HFFc6 (cell line): ENCODE measurements around the gene PLEKHA3. TPM values are rescaled to one million over a fixed set of nuclear protein-coding genes. Genes with fewer than 3 reads are reported as not detected.

Source experiments
- DNase-seq: peaks from one replicate; pipeline ENCODE4 v3.0.0-alpha.2; 2018
- H3K27ac Mint-ChIP-seq: 2 replicates; pipeline ENCODE4 v1.8.0; 2020; ENCODE audit warnings: mild to moderate bottlenecking, mixed read lengths
- H3K27me3 Mint-ChIP-seq: 2 replicates; pipeline ENCODE4 v1.8.0; 2021; ENCODE audit warnings: mild to moderate bottlenecking, moderate library complexity, mixed read lengths; ENCODE audit not compliant: insufficient read depth
- H3K36me3 Mint-ChIP-seq: 2 replicates; pipeline ENCODE4 v1.8.0; 2021; ENCODE audit warnings: low read depth, mixed read lengths
- H3K4me1 Mint-ChIP-seq: 2 replicates; pipeline ENCODE4 v1.8.0; 2020; ENCODE audit warnings: low read depth, mixed read lengths
- H3K4me3 Mint-ChIP-seq: 2 replicates; pipeline ENCODE4 v1.8.0; 2020; ENCODE audit warnings: mild to moderate bottlenecking, moderate library complexity, mixed read lengths
- H3K9me3 Mint-ChIP-seq: 2 replicates; pipeline ENCODE4 v1.8.0; 2020; ENCODE audit warnings: mild to moderate bottlenecking, mixed read lengths
- CTCF ChIP-seq: fragments of 200-600 bp; sonication (generic); IDR thresholded peaks from 2 replicates; pipeline ENCODE4 v1.5.0; 2021; ENCODE audit warnings: antibody characterized with exemption, mild to moderate bottlenecking
- long read RNA-seq: library from polyadenylated mRNA; unstranded; transcript quantifications from one replicate; pipeline ENCODE4 v2.0.0, GENCODE V29; 2019
- total RNA-seq, 6 experiments: library from RNA; stranded (reverse); fragmentation: NEBNext Ultra II Directional; extraction: Animal tissue kit (Norgen Biotek cat#: 25700); gene quantifications; 2 replicates in 1 of 6; 3 replicates in 5 of 6; pipeline ENCODE4 v1.2.3, GENCODE V29; 2021

Gene PLEKHA3
- 10 to 100 TPM; 31.4 to 36.6 (median 33.3) TPM for total RNA-seq
- long read RNA-seq, full-length matches to known transcripts: 3 of 13 reads
- long read RNA-seq, partial matches to known transcripts: 4 of 13 reads
- long read RNA-seq, other reads (novel, unspliced or antisense): 6 of 13 reads

- H3K27ac Mint-ChIP-seq: peak within 1 kb of the TSS; percentile 99
- DNase-seq: peak; percentile 93
- peaks cover 67% of the 10 kb centered on the region for H3K4me1 Mint-ChIP-seq
- TF ChIP-seq CTCF: no peak
- H3K27me3 Mint-ChIP-seq: peaks cover 1% of the 10 kb centered on the region; the same call in 1 of the 2 replicates
- peaks cover 13% of the 10 kb centered on the region for H3K36me3 Mint-ChIP-seq
- H3K4me3 Mint-ChIP-seq: peak within 1 kb of the TSS; percentile 97
- H3K9me3 Mint-ChIP-seq: no peaks in the 10 kb centered on the region
Observed at GRCh38 chr2:178480227-178481181, at the start of gene PLEKHA3. Gene PLEKHA3 (plus strand): TSS chr2:178480457. CDS start chr2:178480870, 413 bp downstream.

DNA sequence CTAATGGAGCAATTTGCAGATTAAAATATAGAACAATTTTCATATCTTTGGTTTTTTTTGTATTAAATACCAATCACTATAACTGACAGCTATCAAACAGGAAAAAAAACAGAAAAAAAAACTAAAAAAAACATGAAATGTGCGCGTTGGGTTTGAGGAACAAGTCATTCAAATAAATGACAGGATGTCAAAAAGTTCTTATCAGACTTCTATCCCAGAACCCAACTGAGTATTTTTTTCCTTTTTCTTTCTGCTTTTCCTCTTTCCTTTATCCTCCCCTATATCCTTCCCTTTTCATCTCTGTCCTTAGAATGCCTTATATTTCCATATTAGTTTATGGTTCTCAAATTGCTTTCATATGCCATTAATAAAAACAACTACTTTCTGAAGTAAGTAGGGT, 43.6 kb upstream of the PLEKHA3 start:
- no peak overlapping the region for H3K4me3 Mint-ChIP-seq

DNA sequence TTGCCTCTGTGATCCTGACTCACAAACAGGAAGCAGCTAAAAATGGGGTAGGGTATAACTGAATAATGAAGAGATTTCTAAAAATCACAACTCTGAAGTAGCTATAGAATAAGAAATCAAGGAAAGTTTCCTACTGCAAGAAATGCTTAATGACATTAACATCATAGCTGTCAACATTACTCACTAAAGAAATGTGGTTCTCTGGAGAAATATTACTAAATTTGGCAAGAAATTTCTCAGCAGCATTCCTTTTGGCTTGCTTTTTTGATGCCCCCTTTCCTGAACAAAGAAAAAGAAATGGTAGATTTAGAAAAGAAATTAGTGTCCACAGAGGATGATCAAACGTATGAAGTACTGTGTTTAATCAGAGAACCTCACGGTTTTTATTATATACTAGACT, 38.8 kb upstream of the PLEKHA3 start:
- Mint-ChIP-seq H3K36me3 (peaks cover 30% of the 10 kb centered on the region), H3K27me3 (no peaks in the 10 kb centered on the region), H3K4me1 (no peaks in the 10 kb centered on the region), H3K27ac (no peak overlapping the region), H3K9me3 (no peaks in the 10 kb centered on the region), H3K4me3 (no peak overlapping the region)
- no peak for DNase-seq
- no peak for TF ChIP-seq CTCF

More for the DNA sequence above, 43.6 kb upstream of the PLEKHA3 start:
- no peak for DNase-seq
- no peaks in the 10 kb centered on the region for H3K4me1 Mint-ChIP-seq
- H3K36me3 Mint-ChIP-seq: peaks cover 30% of the 10 kb centered on the region
- no peaks in the 10 kb centered on the region for H3K27me3 Mint-ChIP-seq
- H3K27ac Mint-ChIP-seq: no peak overlapping the region
- no peak for TF ChIP-seq CTCF
- H3K9me3 Mint-ChIP-seq: no peaks in the 10 kb centered on the region

- Mint-ChIP-seq H3K36me3 (peaks cover 22% of the 10 kb centered on the region), H3K9me3 (no peaks in the 10 kb centered on the region), H3K27ac (peak overlapping the region; percentile 65), H3K4me3 (peak overlapping the region; percentile 88), H3K4me1 (peaks cover 34% of the 10 kb centered on the region), H3K27me3 (no peaks in the 10 kb centered on the region)
- no peak for TF ChIP-seq CTCF
- DNase-seq: no peak
Observed at GRCh38 chr2:178448968-178449661, 31.1 kb upstream of the PLEKHA3 start.

DNA sequence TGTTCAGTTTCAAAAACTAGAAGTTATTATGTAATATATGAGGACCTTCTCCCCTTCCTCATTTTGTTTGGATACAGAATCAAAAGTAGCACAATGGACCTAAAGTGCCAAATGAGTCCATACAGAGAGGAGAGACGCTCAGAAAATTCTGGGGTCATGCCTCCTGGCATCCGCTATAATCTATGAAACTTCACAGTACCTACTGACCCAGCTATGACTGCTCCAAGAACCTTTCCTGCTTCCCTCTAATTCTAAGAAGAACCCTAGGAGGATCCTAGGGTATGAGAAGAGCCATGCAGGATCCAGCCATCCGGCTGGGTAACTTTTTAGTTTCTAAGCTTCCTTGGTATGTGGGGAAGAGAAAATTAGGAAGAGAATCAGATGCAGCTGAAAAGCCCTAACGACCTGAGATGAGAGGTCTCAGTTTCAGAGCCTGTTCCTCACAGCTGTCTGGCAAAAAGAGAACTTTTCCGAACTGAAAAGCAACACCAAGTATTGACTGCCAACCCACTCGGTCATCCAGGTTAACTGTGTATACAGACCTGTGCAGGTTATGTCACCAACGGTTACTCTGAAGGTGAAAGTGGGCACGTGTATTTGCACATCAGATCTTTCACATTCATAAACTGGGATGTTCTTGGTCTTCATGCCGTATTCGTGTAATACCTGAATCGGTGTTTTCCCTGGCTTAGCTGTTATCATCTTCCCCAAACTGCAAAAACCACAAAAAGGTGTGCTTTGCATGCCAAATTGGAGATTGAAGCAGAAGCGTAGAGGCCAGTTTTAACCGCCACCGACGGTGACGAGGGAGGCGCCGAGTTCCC, 30.3 kb upstream of the PLEKHA3 start:
- Mint-ChIP-seq H3K9me3 (no peaks in the 10 kb centered on the region), H3K27me3 (no peaks in the 10 kb centered on the region), H3K27ac (peak overlapping the region; percentile 81), H3K36me3 (peaks cover 21% of the 10 kb centered on the region), H3K4me1 (peaks cover 34% of the 10 kb centered on the region), H3K4me3 (peak overlapping the region; percentile 88)
- no peak for TF ChIP-seq CTCF
- no peak for DNase-seq
